Dermis microvascular lymphatic vessel endothelial cell (primary cell): ENCODE data around the gene TRIM63. TPM values are rescaled to one million over a fixed set of nuclear protein-coding genes. Genes with fewer than 3 reads are reported as not detected.

ENCODE experiments used
- DNase-seq, 2 donors: peaks; one replicate each; pipeline versions ENCODE4 v3.0.0 to v3.0.0-alpha.2; 2010; ENCODE audit warnings: low read depth in 2 of 2
- total RNA-seq: library from RNA; depleted of rRNA; stranded (reverse); fragments of >200 nt; gene quantifications from 2 replicates; pipeline ENCODE4 v1.2.1, GENCODE V29; 2014

Gene TRIM63
- total RNA-seq, 1 donor from 2014 or later: not detected

GRCh38 chr1:26035203-26035958 lies 32.0 kb downstream of the TRIM63 start:
- peak; percentile 74 to 94 for DNase-seq

GRCh38 chr1:26034504-26035202 lies 32.8 kb downstream of the TRIM63 start:
- DNase-seq: no peak

GRCh38 chr1:26032656-26033357 lies 34.6 kb downstream of the TRIM63 start:
- DNase-seq: no peak

DNA sequence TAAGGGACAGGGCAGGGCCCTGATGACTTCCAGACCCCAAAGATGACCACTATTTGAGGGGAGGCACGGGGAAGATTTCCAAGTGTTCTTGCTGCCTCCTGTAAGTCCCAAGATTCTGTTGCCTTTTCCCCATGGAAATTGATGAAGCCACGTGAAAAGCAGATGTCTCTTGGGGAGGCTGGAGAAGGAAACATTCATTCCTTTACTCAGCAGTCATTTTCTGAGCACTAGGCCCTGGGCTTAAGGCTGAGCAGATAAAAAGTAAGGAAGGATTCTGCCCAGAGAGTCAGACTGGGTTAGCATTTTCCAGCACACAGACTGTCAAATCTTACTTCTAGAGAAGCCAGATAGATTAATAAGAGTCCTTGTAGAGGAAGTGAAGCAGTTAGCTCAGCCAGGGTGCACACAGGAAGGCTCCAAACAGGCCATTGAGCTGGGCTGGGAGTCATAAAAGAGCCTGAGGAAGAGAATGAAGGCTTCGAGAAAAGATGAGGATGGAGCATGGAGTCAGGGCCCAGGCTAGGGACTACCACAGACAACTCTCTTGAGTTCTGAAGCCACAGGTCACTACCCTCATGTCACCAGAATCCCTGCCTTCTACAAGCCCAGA lies 35.7 kb downstream of the TRIM63 start:
- no peak for DNase-seq

DNA sequence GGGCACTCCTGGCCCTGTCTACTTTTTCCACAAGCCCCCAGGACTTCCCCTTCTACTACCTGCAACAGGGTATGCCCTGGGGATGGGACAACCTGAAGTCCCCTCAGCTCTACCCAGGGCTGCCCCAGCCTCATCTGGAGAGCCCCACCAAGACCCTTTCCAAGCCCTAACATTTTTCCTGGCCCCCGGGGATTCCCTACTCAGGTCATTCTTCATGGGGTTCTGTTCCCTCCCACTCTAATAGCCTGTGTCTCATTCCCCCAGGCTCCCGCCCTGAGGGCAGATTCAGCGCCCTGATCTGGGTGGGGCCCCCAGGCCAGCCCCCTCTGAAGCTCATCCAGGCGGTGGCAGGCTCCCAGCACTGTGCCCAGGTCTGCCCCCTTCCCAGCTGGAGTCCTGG lies 36.2 kb downstream of the TRIM63 start:
- no peak for DNase-seq

DNA sequence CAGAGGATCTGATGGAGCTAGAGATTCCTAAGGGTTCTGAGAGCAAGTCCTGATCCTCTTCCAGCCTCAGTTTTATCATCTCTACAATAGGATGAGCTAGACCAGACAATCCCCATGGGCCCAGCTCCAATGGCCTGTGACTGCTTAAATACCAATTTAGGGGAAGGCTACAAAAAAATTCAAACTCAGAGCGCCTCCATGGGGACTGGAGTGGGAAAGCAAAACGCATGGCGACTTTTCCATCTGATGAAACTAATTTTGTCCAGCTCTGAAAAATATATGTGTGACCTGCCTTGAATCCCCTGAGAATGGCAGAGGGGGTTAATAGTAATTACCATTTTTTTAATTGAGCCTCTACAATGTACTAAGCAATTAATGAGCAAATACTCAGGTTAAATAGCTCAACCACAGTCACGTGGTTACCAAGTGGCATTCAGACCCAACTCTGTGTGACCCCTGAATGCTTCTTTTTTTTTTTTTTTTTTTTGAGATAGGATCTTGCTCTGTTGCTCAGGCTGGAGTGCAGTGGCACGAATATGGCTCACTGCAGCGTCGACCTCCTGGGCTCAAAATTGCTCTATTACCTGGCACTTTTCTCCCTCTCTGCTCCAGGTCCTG lies 37.5 kb downstream of the TRIM63 start:
- DNase-seq: no peak

GRCh38 chr1:26029054-26029863 lies 38.2 kb downstream of the TRIM63 start:
- DNase-seq: no peak

GRCh38 chr1:26028490-26028980 lies 38.9 kb downstream of the TRIM63 start:
- DNase-seq: no peak

DNA sequence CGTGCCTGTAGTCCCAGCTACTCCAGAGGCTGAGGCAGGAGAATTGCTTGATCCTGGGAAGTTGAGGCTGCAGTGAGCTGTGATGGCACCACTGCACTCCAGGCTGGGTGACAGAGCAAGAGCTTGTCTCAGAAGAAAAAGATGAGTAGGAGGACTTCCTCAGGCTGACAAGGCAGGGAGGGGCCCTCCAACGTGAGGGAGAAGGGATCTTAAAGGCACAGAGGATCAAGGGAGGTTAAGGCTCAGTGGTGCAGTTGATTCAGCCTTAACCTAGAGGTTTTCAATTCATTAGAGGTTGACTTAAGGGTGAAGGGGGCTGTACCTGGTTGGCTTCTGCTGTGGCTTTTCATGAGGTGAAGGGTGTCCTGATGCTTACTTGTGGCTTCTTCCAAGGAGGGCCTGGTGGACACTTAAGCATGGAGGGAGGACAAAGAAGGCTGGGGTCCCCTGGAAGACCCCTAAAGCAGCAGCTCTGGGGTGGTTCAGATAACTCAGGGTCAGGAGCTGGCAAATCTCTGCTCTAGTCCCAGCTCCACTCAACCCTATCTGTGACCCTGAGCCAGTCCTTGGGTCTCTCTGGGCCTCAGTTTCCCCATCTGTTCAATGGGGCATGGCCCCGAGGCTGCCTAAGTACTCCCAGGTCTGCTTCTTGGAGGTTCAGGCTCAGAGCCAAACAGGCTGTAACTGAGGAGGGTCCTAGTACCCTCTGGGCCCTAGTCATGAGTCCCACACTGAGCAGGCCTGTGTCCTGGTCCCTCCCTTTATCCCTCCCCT lies 39.5 kb downstream of the TRIM63 start:
- DNase-seq: no peak

DNA sequence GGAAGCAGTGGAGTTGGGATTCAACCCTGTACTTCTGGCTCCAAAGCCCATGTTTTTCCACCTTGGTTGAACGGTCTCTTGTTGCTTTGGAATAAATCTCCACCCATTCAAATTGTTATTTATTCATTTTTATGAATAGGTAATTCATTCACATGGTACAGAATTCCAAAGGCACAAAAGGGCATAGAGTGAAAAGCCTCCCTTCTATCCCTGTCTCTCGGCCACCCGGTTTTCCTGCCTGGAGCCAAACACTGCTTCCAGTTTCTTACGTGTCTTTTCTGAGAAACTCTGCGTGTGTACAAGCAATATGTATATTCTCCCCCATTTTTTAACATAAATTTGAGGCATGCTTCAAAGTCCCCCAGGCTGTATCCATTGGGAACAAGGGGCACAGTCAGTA lies 41.9 kb downstream of the TRIM63 start:
- no peak for DNase-seq

- DNase-seq: no peak
Measured at GRCh38 chr1:26025060-26025459, 42.4 kb downstream of the TRIM63 start.

- no peak for DNase-seq
Measured at GRCh38 chr1:26023826-26024225, 43.6 kb downstream of the TRIM63 start.

GRCh38 chr1:26023009-26023408 lies 44.4 kb downstream of the TRIM63 start:
- DNase-seq: no peak

GRCh38 chr1:26022404-26022779 lies 45.0 kb downstream of the TRIM63 start:
- DNase-seq: no peak

GRCh38 chr1:26021647-26022403 lies 45.6 kb downstream of the TRIM63 start, which contains the start of gene EXTL1:
TSS of gene EXTL1 (plus strand) at chr1:26021775. CDS start at chr1:26022647, 872 bp downstream.
- no peak for DNase-seq

DNA sequence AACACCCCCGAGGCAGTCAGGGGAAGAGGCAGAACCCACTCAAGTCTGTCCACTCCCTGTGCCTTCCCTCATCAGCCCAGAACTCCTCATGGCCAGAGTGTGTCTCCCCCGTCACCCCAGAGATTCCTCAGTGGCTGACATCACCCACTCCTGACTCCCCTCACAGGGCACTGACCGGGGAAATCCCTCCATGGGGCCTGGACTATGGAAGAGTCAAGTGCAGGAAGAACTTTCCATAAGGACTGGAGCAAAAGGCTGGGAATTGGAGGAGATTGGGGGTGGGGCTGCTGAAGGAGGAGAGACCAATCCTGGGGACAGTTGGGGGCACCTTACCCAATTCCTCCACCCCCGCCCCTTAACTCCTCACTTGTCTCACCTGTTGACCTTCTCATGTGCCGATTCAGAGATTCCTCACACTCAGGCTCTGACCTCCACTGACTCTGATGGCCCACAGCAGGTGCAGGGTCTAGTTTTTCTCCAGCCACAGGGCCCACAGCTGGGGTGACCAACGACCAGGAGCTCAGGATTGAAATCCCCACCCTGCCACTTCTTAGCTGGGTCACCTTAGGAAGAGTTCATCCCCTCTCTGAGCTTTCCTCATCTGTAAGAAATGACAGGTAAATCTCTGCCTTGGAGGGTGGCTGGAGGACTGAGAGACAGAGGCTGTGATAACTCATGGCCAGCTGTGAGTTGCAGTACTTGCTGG lies 46.3 kb downstream of the TRIM63 start:
- DNase-seq: no peak

DNA sequence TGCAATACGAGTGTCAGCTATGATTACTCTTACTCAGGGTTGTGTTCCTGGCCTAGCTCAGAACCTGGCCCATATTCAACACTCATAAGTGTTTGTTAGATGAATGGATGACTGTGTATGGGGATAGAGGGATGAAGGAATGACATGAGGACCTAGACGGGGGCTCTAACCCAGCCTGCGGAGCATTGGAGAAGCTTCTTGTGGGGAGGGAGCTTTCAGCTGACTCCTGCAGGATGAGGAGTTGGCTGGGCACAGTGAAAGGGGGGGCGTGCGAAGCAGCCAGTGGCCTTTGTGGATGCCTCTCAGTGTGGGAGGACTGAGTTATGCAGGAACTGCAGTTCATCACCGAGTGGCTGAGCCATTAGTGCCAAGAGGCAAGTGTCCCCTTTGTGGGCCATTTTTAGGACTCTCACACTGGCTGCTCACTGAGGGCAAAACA lies 47.1 kb downstream of the TRIM63 start:
- no peak for DNase-seq

GRCh38 chr1:26019641-26020315 lies 47.7 kb downstream of the TRIM63 start:
- no peak for DNase-seq
